Measurements from ENCODE around the gene LRRK2.

LRRK2 gene

DNA sequence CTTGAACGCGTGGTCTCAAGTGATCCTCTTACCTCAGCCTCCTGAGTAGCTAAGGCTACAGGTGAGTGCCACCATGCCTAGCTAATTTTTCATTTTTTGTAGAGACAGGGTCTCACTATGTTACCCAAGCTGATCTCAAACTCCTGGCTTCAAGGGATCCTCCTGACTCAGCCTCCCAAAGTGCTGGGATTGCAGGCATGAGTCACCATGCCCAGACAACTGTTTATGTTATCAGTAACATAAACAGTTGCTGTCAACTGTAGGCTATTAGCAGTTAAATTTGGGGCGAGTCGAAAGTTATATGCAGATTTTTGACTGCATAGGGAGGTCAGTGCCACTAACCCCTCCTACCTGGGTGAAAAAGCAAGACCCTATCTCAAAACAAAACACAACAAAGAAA, 26.2 kb upstream of the LRRK2 start:
- Histone ChIP-seq H2BK5ac (ENCODE audit: low read depth, low read length, poor library complexity) (no peak overlapping the region), H3K79me1 (ENCODE audit: low read length) (no peaks in the 10 kb centered on the region), H3K23ac (ENCODE audit: low read length) (no peak overlapping the region), H3K18ac (ENCODE audit: low read length) (no peak overlapping the region), H3K4ac (ENCODE audit: low read depth, low read length) (no peak overlapping the region), H3K9me3 (ENCODE audit: insufficient read depth, low read depth, low read length) (no peaks in the 10 kb centered on the region), H2AK5ac (ENCODE audit: low read length) (no peak overlapping the region), H3K4me2 (ENCODE audit: low read length) (no peak overlapping the region), H3K27ac (ENCODE audit: low read depth, low read length) (no peak overlapping the region), H2BK12ac (ENCODE audit: low read length) (no peak overlapping the region), H3K36me3 (ENCODE audit: control insufficient read depth in 1 of 2, insufficient read depth in 2 of 2, low read length in 2 of 2) (no peaks in the 10 kb centered on the region), H2BK120ac (ENCODE audit: insufficient read depth, low read length, poor library complexity) (no peak overlapping the region), H4K91ac (ENCODE audit: low read depth, low read length) (no peak overlapping the region), H3K4me3 (ENCODE audit: low read depth, low read length) (no peak overlapping the region), H3K79me2 (ENCODE audit: control insufficient read depth, insufficient read depth, low read length, poor library complexity) (no peaks in the 10 kb centered on the region), H4K12ac (ENCODE audit: low read depth, low read length) (no peak overlapping the region), H2AFZ (ENCODE audit: insufficient read depth, low read length, poor library complexity) (no peak overlapping the region), H3K4me1 (ENCODE audit: control insufficient read depth in 1 of 2, insufficient read depth in 2 of 2, low read length in 2 of 2) (no peaks in the 10 kb centered on the region), H4K8ac (ENCODE audit: low read depth, low read length) (no peak overlapping the region), H3K27me3 (ENCODE audit: insufficient read depth, low read length) (no peaks in the 10 kb centered on the region), H3K14ac (ENCODE audit: low read length) (no peak overlapping the region), H3K9ac (ENCODE audit: low read length) (no peak overlapping the region)
- WGBS (ENCODE audit: extremely low coverage, insufficient coverage, insufficient read length), result no CpG with 5 or more reads among the region's 4 CpGs
- DNase-seq, result no peak

DNA sequence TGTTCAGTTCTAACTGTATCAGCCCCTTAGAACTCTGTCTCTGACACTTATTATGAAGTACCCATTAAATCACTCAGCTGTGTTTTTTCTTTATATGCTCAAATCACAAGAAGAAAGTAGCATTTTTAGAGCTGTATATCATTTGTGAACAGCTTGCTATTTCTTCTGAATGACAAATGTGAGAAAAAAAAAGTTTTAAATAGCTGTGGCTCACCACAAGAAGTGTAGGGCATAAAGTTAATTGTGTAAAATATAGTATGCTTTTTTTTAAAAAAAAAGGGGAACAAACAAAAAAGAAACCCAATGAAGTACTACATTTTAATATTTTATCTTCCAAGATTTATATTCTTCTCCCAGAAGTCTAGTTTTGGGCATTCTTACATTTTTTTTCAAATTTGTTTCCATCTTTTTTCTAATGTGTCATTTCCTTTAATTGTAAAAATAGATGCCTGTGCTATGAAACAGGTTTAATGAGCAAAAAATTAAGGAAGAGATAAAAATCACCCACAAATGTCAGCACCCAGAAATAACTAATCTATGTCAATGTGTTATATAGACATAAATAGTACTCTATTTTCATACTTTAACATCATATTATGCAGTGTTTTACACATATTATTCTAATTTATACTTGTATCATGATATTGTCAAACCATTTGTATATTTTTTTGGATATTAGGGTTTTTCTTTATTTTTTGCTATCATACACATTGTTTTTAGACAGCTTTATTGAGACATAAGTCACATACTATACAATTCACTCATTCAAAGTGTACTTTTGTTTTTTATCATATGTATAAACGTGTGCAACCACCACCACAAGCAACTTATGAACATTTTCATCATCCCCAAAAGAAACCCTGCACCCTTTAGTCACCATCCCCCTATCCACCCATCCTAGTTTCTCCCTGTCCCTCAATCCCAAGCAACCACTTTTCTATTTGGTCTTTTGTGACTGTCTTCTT, 22.4 kb upstream of the LRRK2 start:
- Histone ChIP-seq H4K12ac (ENCODE audit: low read depth, low read length) (no peak overlapping the region), H3K18ac (ENCODE audit: low read length) (no peak overlapping the region), H3K14ac (ENCODE audit: low read length) (no peak overlapping the region), H3K9ac (ENCODE audit: low read length) (no peak overlapping the region), H2BK120ac (ENCODE audit: insufficient read depth, low read length, poor library complexity) (no peak overlapping the region), H3K9me3 (ENCODE audit: insufficient read depth, low read depth, low read length) (no peaks in the 10 kb centered on the region), H4K91ac (ENCODE audit: low read depth, low read length) (no peak overlapping the region), H3K27ac (ENCODE audit: low read depth, low read length) (no peak overlapping the region), H3K4me3 (ENCODE audit: low read depth, low read length) (no peak overlapping the region), H3K23ac (ENCODE audit: low read length) (no peak overlapping the region), H2BK12ac (ENCODE audit: low read length) (no peak overlapping the region), H4K8ac (ENCODE audit: low read depth, low read length) (no peak overlapping the region), H3K36me3 (ENCODE audit: control insufficient read depth in 1 of 2, insufficient read depth in 2 of 2, low read length in 2 of 2) (no peaks in the 10 kb centered on the region), H2BK5ac (ENCODE audit: low read depth, low read length, poor library complexity) (no peak overlapping the region), H3K79me1 (ENCODE audit: low read length) (no peaks in the 10 kb centered on the region), H2AK5ac (ENCODE audit: low read length) (no peak overlapping the region), H3K79me2 (ENCODE audit: control insufficient read depth, insufficient read depth, low read length, poor library complexity) (no peaks in the 10 kb centered on the region), H3K4me1 (ENCODE audit: control insufficient read depth in 1 of 2, insufficient read depth in 2 of 2, low read length in 2 of 2) (no peaks in the 10 kb centered on the region), H2AFZ (ENCODE audit: insufficient read depth, low read length, poor library complexity) (no peak overlapping the region), H3K4ac (ENCODE audit: low read depth, low read length) (no peak overlapping the region), H3K27me3 (ENCODE audit: insufficient read depth, low read length) (no peaks in the 10 kb centered on the region), H3K4me2 (ENCODE audit: low read length) (no peak overlapping the region)
- no CpG with 5 or more reads among the region's 1 CpG for WGBS (ENCODE audit: extremely low coverage, insufficient coverage, insufficient read length)
- DNase-seq, result no peak

DNA sequence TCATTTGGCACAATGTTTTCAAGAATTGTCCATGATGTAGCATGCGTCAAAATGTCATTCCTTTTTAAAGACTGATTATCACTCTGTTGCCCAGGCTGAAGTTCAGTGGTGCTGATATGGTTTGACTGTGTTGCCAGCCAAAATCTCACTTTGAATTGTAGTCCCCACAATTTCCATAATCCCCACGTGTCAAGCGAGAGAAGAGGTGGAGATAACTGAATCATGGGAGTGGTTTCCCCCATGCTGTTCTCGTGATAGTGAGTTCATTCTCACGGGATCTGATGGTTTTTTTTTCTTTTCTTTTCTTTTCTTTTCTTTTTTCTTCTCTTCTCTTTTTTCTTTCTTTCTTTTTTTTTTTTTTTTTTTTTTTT, 21.8 kb upstream of the LRRK2 start:
- H3K4me2 ChIP-seq (ENCODE audit: low read length), result no peak overlapping the region
- no peaks in the 10 kb centered on the region for H3K79me2 ChIP-seq (ENCODE audit: control insufficient read depth, insufficient read depth, low read length, poor library complexity)
- no peak overlapping the region for H4K91ac ChIP-seq (ENCODE audit: low read depth, low read length)
- no peak overlapping the region for H3K4me3 ChIP-seq (ENCODE audit: low read depth, low read length)
- H4K12ac ChIP-seq (ENCODE audit: low read depth, low read length), result no peak overlapping the region
- H3K18ac ChIP-seq (ENCODE audit: low read length), result no peak overlapping the region
- H3K36me3 ChIP-seq (ENCODE audit: control insufficient read depth in 1 of 2, insufficient read depth in 2 of 2, low read length in 2 of 2), result no peaks in the 10 kb centered on the region
- no peaks in the 10 kb centered on the region for H3K27me3 ChIP-seq (ENCODE audit: insufficient read depth, low read length)
- WGBS (ENCODE audit: extremely low coverage, insufficient coverage, insufficient read length), result no CpG with 5 or more reads among the region's 5 CpGs
- H3K9ac ChIP-seq (ENCODE audit: low read length), result no peak overlapping the region
- no peak overlapping the region for H2AK5ac ChIP-seq (ENCODE audit: low read length)
- H2AFZ ChIP-seq (ENCODE audit: insufficient read depth, low read length, poor library complexity), result no peak overlapping the region
- H3K4me1 ChIP-seq (ENCODE audit: control insufficient read depth in 1 of 2, insufficient read depth in 2 of 2, low read length in 2 of 2), result no peaks in the 10 kb centered on the region
- H2BK5ac ChIP-seq (ENCODE audit: low read depth, low read length, poor library complexity), result no peak overlapping the region
- no peak overlapping the region for H3K14ac ChIP-seq (ENCODE audit: low read length)
- no peak overlapping the region for H2BK12ac ChIP-seq (ENCODE audit: low read length)
- H3K79me1 ChIP-seq (ENCODE audit: low read length), result no peaks in the 10 kb centered on the region
- no peak overlapping the region for H4K8ac ChIP-seq (ENCODE audit: low read depth, low read length)
- no peak overlapping the region for H3K4ac ChIP-seq (ENCODE audit: low read depth, low read length)
- H3K9me3 ChIP-seq (ENCODE audit: insufficient read depth, low read depth, low read length), result no peaks in the 10 kb centered on the region
- H3K23ac ChIP-seq (ENCODE audit: low read length), result no peak overlapping the region
- H2BK120ac ChIP-seq (ENCODE audit: insufficient read depth, low read length, poor library complexity), result no peak overlapping the region
- no peak for DNase-seq
- no peak overlapping the region for H3K27ac ChIP-seq (ENCODE audit: low read depth, low read length)

DNA sequence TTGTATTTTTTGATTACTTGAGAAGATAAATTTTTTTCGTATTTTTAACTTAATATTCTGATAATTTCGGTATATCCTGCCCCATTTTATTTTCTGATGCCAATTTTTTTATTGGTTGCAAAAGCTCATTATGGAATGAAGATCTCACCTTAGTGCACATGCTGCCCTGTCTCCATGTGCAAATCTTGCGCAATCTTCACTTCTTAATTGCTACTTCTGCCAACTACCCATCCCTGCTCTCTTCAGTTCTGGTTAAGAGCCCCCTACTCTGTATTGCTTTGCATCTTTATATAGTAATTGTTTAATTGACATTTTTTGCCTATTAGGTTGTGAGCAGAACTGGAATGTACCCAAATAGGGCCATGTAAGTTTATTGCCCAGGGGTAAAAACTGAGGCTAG, 20.5 kb upstream of the LRRK2 start:
- no peak overlapping the region for H2BK5ac ChIP-seq (ENCODE audit: low read depth, low read length, poor library complexity)
- H3K9me3 ChIP-seq (ENCODE audit: insufficient read depth, low read depth, low read length), result no peaks in the 10 kb centered on the region
- H3K14ac ChIP-seq (ENCODE audit: low read length), result no peak overlapping the region
- DNase-seq, result no peak
- no peak overlapping the region for H2BK12ac ChIP-seq (ENCODE audit: low read length)
- no CpG with 5 or more reads among the region's 3 CpGs for WGBS (ENCODE audit: extremely low coverage, insufficient coverage, insufficient read length)
- no peaks in the 10 kb centered on the region for H3K79me1 ChIP-seq (ENCODE audit: low read length)
- no peaks in the 10 kb centered on the region for H3K27me3 ChIP-seq (ENCODE audit: insufficient read depth, low read length)
- no peak overlapping the region for H3K27ac ChIP-seq (ENCODE audit: low read depth, low read length)
- H3K4me1 ChIP-seq (ENCODE audit: control insufficient read depth in 1 of 2, insufficient read depth in 2 of 2, low read length in 2 of 2), result no peaks in the 10 kb centered on the region
- no peak overlapping the region for H4K8ac ChIP-seq (ENCODE audit: low read depth, low read length)
- no peak overlapping the region for H3K23ac ChIP-seq (ENCODE audit: low read length)
- no peak overlapping the region for H2AK5ac ChIP-seq (ENCODE audit: low read length)
- no peak overlapping the region for H3K4me3 ChIP-seq (ENCODE audit: low read depth, low read length)
- H4K91ac ChIP-seq (ENCODE audit: low read depth, low read length), result no peak overlapping the region
- no peaks in the 10 kb centered on the region for H3K79me2 ChIP-seq (ENCODE audit: control insufficient read depth, insufficient read depth, low read length, poor library complexity)
- H3K18ac ChIP-seq (ENCODE audit: low read length), result no peak overlapping the region
- no peak overlapping the region for H2BK120ac ChIP-seq (ENCODE audit: insufficient read depth, low read length, poor library complexity)
- H4K12ac ChIP-seq (ENCODE audit: low read depth, low read length), result no peak overlapping the region
- no peak overlapping the region for H3K9ac ChIP-seq (ENCODE audit: low read length)
- H3K36me3 ChIP-seq (ENCODE audit: control insufficient read depth in 1 of 2, insufficient read depth in 2 of 2, low read length in 2 of 2), result no peaks in the 10 kb centered on the region
- H2AFZ ChIP-seq (ENCODE audit: insufficient read depth, low read length, poor library complexity), result no peak overlapping the region
- no peak overlapping the region for H3K4me2 ChIP-seq (ENCODE audit: low read length)
- no peak overlapping the region for H3K4ac ChIP-seq (ENCODE audit: low read depth, low read length)

Measured in trophoblast cell (in vitro differentiated cells and primary cell).